Spleen (tissue), 11 donors: Measurements from ENCODE around the gene KRT25. TPM values are rescaled to one million over a fixed set of nuclear protein-coding genes. Genes with fewer than 3 reads are reported as not detected.

Source experiments
- DNase-seq: peaks from one replicate; pipeline ENCODE4 v3.0.0-alpha.2; 2020
- H3K27ac ChIP-seq, 8 donors: fragments of 200-600 bp; sonication (generic) in 7 of 8; 1 replicate in 4 of 8; 2 replicates in 4 of 8; pipeline versions ENCODE4 v1.5.0 to v1.8.0; 2016 to 2021; ENCODE audit warnings: inconsistent platforms in 4 of 8, mild to moderate bottlenecking in 4 of 8, moderate library complexity in 1 of 8
- H3K27me3 ChIP-seq, 7 donors: fragments of 200-600 bp; sonication (generic) in 6 of 7; replicated peaks in 1 of 7; 1 replicate in 4 of 7; 2 replicates in 3 of 7; pipeline versions ENCODE4 v1.5.0 to v1.8.0; 2016 to 2021; ENCODE audit warnings: inconsistent platforms in 3 of 7, mild to moderate bottlenecking in 1 of 7
- H3K36me3 ChIP-seq, 6 donors: fragments of 200-600 bp; sonication (generic) in 5 of 6; 1 replicate in 4 of 6; 2 replicates in 2 of 6; pipeline versions ENCODE4 v1.5.0 to v1.8.0; 2016 to 2021; ENCODE audit warnings: inconsistent platforms in 2 of 6
- H3K4me1 ChIP-seq, 6 donors: fragments of 200-600 bp; sonication (generic) in 5 of 6; 1 replicate in 3 of 6; 2 replicates in 3 of 6; pipeline versions ENCODE4 v1.5.0 to v1.8.0; 2016 to 2021; ENCODE audit warnings: inconsistent platforms in 3 of 6
- H3K4me3 ChIP-seq, 8 donors: fragments of 200-600 bp; sonication (generic) in 7 of 8; 1 replicate in 4 of 8; 2 replicates in 4 of 8; pipeline versions ENCODE4 v1.5.0 to v1.8.0; 2016 to 2021; ENCODE audit warnings: inconsistent platforms in 4 of 8, mild to moderate bottlenecking in 4 of 8, moderate library complexity in 2 of 8
- H3K9me3 ChIP-seq, 8 donors: fragments of 200-600 bp; sonication (generic) in 7 of 8; 1 replicate in 4 of 8; 2 replicates in 4 of 8; pipeline versions ENCODE4 v1.5.0 to v1.8.0; 2016 to 2021; ENCODE audit warnings: inconsistent platforms in 4 of 8
- POLR2A ChIP-seq, 3 donors: fragments of 450-650 bp; IDR thresholded peaks; one replicate each; pipeline ENCODE4 v1.5.1; 2017; ENCODE audit warnings: antibody characterized with exemption in 3 of 3, mild to moderate bottlenecking in 1 of 3
- POLR2AphosphoS5 ChIP-seq, 3 donors: sonication (generic); formaldehyde crosslinking; IDR thresholded peaks; one replicate each; pipeline ENCODE4 v1.5.1; 2017; ENCODE audit warnings: antibody characterized with exemption in 3 of 3
- WGBS, 5 donors: extraction: QIAGEN DNeasy Blood & Tissue Kit in 3 of 5; methylation state at CpG; one replicate each; pipeline versions ENCODE4 v1.1.5 to v1.1.7; 2013 to 2018; 5-methylcytosine and 5-hydroxymethylcytosine counted together
- intact Hi-C: fragments of 100-400 bp; cut with DNase I; formaldehyde crosslinking; loops from one replicate; pipeline ENCODE4 v1.15.0; 2023; ENCODE audit warnings: low total_unique reads
- polyA plus RNA-seq, 3 donors: library from polyadenylated mRNA; stranded (reverse); fragments of 200-250 nt; gene quantifications; one replicate each; pipeline ENCODE4 v1.2.1, GENCODE V29; 2013
- total RNA-seq, 7 donors: library from RNA; depleted of rRNA in 3 of 7; stranded (reverse); fragments of >200 nt in 3 of 7; fragmentation: NEBNext Ultra II Directional in 4 of 7; extraction: Animal tissue kit (Norgen Biotek cat#: 25700) in 4 of 7; gene quantifications; one replicate each; pipeline versions ENCODE4 v1.1.0 to v1.2.1, GENCODE V29; 2016 to 2021
- TF ChIP-seq, protein P1 (sequence below), 11 experiments: fragments of 200-600 bp in 7 of 11; fragments of 450-650 bp in 4 of 11; sonication (generic) in 4 of 11; IDR thresholded peaks in 8 of 11; conservative IDR thresholded peaks in 3 of 11; 1 replicate in 7 of 11; 2 replicates in 4 of 11; pipeline versions ENCODE4 v1.4.0 to v1.8.0; 2016 to 2021; ENCODE audit warnings: antibody characterized with exemption in 11 of 11, inconsistent platforms in 4 of 11, mild to moderate bottlenecking in 1 of 11
- donor health status: healthy with polysubstance abuse.
- donor health status: DM: no; HTN: no; CAD: no; lungs with moderate emphysema.
- donor health status: DM: no; HTN: no; CAD: no.
- donor health status: Bipolar disorder and iron deficiency.
- donor health status: healthy.
- donor health status: DM: no; HTN: no; CAD: no.
- donor health status: DM: yes; HTN: yes; CAD: no.

The KRT25 gene
- total and polyA plus RNA-seq, 10 donors: not detected

DNA sequence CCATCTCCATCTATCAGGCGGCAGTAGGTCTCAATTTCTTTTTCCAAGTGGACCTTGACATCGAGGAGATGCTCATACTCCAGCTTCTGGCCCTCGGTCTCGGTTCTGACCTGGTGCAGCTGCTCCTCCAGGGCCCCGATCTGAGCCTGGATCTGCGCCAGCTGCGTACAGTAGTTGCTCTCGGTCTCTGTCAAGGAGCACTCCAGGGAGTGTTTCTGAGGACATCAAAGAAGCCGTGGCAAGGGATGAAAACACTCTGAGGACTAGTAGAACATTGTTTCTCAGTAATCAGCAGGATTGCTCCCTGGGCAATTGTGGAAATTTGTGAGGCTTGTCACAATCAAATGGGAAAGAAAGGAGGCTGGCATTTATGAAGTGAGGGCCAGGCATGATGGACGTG, 38.7 kb upstream of the KRT25 start:
- TF ChIP-seq POLR2AphosphoS5 (IDR thresholded peaks at IDR 0.05) (no peak), POLR2A (IDR thresholded peaks at IDR 0.05) (no peak)
- TF ChIP-seq, protein P1, sequence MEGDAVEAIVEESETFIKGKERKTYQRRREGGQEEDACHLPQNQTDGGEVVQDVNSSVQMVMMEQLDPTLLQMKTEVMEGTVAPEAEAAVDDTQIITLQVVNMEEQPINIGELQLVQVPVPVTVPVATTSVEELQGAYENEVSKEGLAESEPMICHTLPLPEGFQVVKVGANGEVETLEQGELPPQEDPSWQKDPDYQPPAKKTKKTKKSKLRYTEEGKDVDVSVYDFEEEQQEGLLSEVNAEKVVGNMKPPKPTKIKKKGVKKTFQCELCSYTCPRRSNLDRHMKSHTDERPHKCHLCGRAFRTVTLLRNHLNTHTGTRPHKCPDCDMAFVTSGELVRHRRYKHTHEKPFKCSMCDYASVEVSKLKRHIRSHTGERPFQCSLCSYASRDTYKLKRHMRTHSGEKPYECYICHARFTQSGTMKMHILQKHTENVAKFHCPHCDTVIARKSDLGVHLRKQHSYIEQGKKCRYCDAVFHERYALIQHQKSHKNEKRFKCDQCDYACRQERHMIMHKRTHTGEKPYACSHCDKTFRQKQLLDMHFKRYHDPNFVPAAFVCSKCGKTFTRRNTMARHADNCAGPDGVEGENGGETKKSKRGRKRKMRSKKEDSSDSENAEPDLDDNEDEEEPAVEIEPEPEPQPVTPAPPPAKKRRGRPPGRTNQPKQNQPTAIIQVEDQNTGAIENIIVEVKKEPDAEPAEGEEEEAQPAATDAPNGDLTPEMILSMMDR (IDR thresholded peaks at IDR 0.05 in 8 of 11, conservative IDR thresholded peaks at IDR 0.05 in 3 of 11): no peak
- H3K9me3 ChIP-seq: no peaks in the 10 kb centered on the region
- intact Hi-C loops: no loop called here
- no peaks in the 10 kb centered on the region for H3K4me1 ChIP-seq
- H3K4me3 ChIP-seq: no peak overlapping the region
- no peaks in the 10 kb centered on the region for H3K36me3 ChIP-seq
- peaks cover 0 to 43% (median 10%) of the 10 kb centered on the region in 7 donors for H3K27me3 ChIP-seq
- 69 to 84% (median 82%) methylated on average over 10 of the region's 10 CpGs for WGBS, 5 donors
- H3K27ac ChIP-seq: no peak overlapping the region
- no peak for DNase-seq

DNA sequence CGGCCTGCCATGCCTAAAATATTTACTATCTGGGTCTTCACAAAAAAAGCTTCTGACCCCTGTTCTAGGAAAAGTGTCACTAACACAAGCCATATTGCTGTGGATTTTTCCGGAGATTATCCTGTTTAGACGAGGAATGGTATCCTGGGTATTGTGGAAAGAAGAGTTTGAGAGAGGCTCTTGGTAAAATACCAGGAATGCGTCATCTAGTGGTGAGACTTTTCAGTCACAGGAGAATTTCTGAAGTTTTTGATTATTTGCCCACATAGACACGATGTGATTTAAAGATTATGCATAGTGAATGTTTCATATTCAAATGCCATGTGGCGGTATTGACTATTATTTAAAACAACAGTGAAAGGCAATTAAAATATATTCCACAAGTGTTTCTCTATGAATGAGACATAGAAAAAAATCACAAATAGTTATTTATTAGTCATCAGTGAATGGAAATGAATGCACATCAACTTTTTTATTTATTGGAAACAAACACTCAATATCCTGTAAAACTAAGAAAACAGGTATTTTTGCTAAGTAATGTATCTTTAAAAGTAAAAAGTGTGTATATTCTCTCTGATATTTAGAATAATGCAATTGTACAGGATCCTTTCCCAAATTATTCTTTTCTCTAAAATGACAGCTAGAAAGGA, 36.8 kb upstream of the KRT25 start:
- DNase-seq: no peak
- H3K27me3 ChIP-seq: peaks cover 0 to 28% (median 5%) of the 10 kb centered on the region in 7 donors
- intact Hi-C loops: no loop called here
- no peaks in the 10 kb centered on the region for H3K9me3 ChIP-seq
- 45 to 57% (median 49%) methylated on average over 6 of the region's 6 CpGs for WGBS, 5 donors
- no peaks in the 10 kb centered on the region for H3K36me3 ChIP-seq
- no peak overlapping the region for H3K4me3 ChIP-seq
- no peak overlapping the region for H3K27ac ChIP-seq
- TF ChIP-seq, protein P1 (IDR thresholded peaks at IDR 0.05 in 8 of 11, conservative IDR thresholded peaks at IDR 0.05 in 3 of 11): peak in 7 of 11 experiments; percentile 13 to 50 (median 29)
- TF ChIP-seq POLR2A (IDR thresholded peaks at IDR 0.05): no peak
- H3K4me1 ChIP-seq: peaks cover 0 to 7% (median 0%) of the 10 kb centered on the region in 6 donors

DNA sequence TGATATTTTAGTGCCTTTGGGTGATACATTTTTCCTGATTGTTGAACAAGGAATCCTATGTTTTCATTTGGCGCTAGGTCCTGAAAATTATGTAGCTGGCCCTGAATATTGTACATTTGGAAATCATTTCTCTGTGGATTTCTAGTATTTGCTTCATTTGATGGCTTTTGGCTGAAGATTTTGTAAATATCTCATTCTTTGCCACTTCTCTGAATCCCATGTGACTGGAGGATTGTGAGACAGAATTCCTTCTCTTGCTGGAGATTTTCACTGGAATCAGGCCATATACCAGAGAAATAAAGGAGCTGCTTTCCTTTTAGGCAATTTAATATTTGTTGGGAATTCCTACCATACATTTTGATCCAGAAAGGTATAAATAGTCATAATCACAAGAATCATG, 36.0 kb upstream of the KRT25 start:
- Histone ChIP-seq H3K9me3 (no peaks in the 10 kb centered on the region), H3K27me3 (peaks cover 0 to 20% (median 0%) of the 10 kb centered on the region in 7 donors), H3K4me3 (no peak overlapping the region), H3K36me3 (no peaks in the 10 kb centered on the region), H3K4me1 (peaks cover 0 to 7% (median 0%) of the 10 kb centered on the region in 6 donors), H3K27ac (no peak overlapping the region)
- WGBS, 5 donors: 82 to 100% (median 96%) methylated on average over 1 of the region's 1 CpG
- intact Hi-C loops: no loop called here
- TF ChIP-seq POLR2AphosphoS5 (IDR thresholded peaks at IDR 0.05) (no peak), POLR2A (IDR thresholded peaks at IDR 0.05) (no peak)
- TF ChIP-seq, protein P1 (IDR thresholded peaks at IDR 0.05 in 8 of 11, conservative IDR thresholded peaks at IDR 0.05 in 3 of 11): no peak
- no peak for DNase-seq

DNA sequence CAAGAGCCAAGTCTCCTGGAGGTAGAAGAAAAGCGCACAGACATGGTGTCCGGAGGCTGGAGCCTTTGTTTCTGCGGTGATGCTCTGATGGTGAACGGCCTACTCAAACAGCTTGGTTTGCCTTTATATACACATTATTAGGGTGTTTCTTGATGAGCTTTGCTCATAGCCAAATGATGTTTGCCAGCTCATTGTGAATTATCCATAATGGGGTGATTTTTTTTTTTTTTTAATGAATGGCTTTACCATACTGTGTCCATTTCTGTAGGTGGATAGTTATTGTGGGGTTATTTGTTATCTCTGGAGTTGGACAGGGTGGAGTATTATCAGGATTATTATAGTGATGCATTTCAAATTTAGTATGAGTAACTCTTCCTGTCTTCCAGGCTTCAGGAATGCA, 27.3 kb upstream of the KRT25 start, which contains the start of gene KRT27:
TSS of gene KRT27 (minus strand) at position 101 of the 400 bp plus-strand sequence. CDS start at position 44, 57 bp downstream.
- no peaks in the 10 kb centered on the region for H3K36me3 ChIP-seq
- H3K4me3 ChIP-seq: no peak within 1 kb of the TSS
- H3K27ac ChIP-seq: no peak within 1 kb of the TSS
- no peak for DNase-seq
- H3K4me1 ChIP-seq: peaks cover 0 to 8% (median 0%) of the 10 kb centered on the region in 6 donors
- H3K27me3 ChIP-seq: peaks cover 0 to 50% (median 15%) of the 10 kb centered on the region in 7 donors
- intact Hi-C loops: no loop called here
- no peak for TF ChIP-seq POLR2AphosphoS5 (IDR thresholded peaks at IDR 0.05)
- TF ChIP-seq POLR2A (IDR thresholded peaks at IDR 0.05): no peak
- TF ChIP-seq, protein P1 (IDR thresholded peaks at IDR 0.05 in 8 of 11, conservative IDR thresholded peaks at IDR 0.05 in 3 of 11): no peak
- WGBS, 5 donors: 94 to 97% (median 95%) methylated on average over 4 of the region's 4 CpGs
- H3K9me3 ChIP-seq: no peaks in the 10 kb centered on the region
